WTC11 (cell line): ENCODE data around the gene PLIN1. TPM values are rescaled to one million over a fixed set of nuclear protein-coding genes. Genes with fewer than 3 reads are reported as not detected.

Experiments used
- ATAC-seq: fragments of 200-7000 bp; cut with Tn5 transposase; 2 replicates; pipeline ENCODE4 v1.10.0; 2021; ENCODE audit warnings: mild to moderate bottlenecking, moderate library complexity
- CTCF ChIA-PET: fragments of 300-600 bp; sonication (Branson Sonifier 250); formaldehyde crosslinking; loops from one replicate; lab custom pipeline; 2021; ENCODE audit warnings: antibody characterized with exemption; lab: Charles Lee
- POLR2A ChIA-PET: fragments of 350-600 bp; sonication (Branson Sonifier 250); formaldehyde crosslinking; loops from one replicate; lab custom pipeline; 2021; ENCODE audit warnings: antibody characterized with exemption; lab: Charles Lee
- DNase-seq: peaks from one replicate; pipeline ENCODE4 v3.0.0; 2021; ENCODE audit warnings: low spot score
- H3K27ac Mint-ChIP-seq: 2 replicates; pipeline ENCODE4 v1.8.0; 2021; ENCODE audit warnings: mixed read lengths
- H3K27me3 Mint-ChIP-seq: 2 replicates; pipeline ENCODE4 v1.8.0; 2021; ENCODE audit warnings: low read depth, mild to moderate bottlenecking, moderate library complexity, mixed read lengths
- H3K36me3 Mint-ChIP-seq: 2 replicates; pipeline ENCODE4 v1.8.0; 2021; ENCODE audit warnings: mixed read lengths
- H3K4me1 Mint-ChIP-seq: 2 replicates; pipeline ENCODE4 v1.8.0; 2022; ENCODE audit warnings: mixed read lengths
- H3K4me3 Mint-ChIP-seq: 2 replicates; pipeline ENCODE4 v1.8.0; 2021; ENCODE audit warnings: mild to moderate bottlenecking, moderate library complexity, mixed read lengths
- H3K9me3 Mint-ChIP-seq: 2 replicates; pipeline ENCODE4 v1.8.0; 2021; ENCODE audit warnings: mixed read lengths
- CREM ChIP-seq: sonication (generic); formaldehyde crosslinking; IDR thresholded peaks from 2 replicates; pipeline ENCODE4 v1.8.1; 2022; ENCODE audit warnings: mild to moderate bottlenecking, missing genetic modification reagents, moderate library complexity
- ELF4 ChIP-seq: sonication (generic); formaldehyde crosslinking; IDR thresholded peaks from 2 replicates; pipeline ENCODE4 v1.8.1; 2022; ENCODE audit warnings: low read depth, mild to moderate bottlenecking, moderate library complexity, missing genetic modification reagents
- EMX1 ChIP-seq: fragments of 250-450 bp; sonication (Bioruptor Pico); IDR thresholded peaks from 2 replicates; pipeline ENCODE4 v1.8.0; 2021; ENCODE audit warnings: mild to moderate bottlenecking
- ESRRA ChIP-seq: sonication (generic); formaldehyde crosslinking; IDR thresholded peaks from 2 replicates; pipeline ENCODE4 v1.8.1; 2022; ENCODE audit warnings: mild to moderate bottlenecking, missing genetic modification reagents, borderline replicate concordance
- JAZF1 ChIP-seq: fragments of 250-450 bp; sonication (Bioruptor Pico); IDR thresholded peaks from 2 replicates; pipeline ENCODE4 v1.9.0; 2021; ENCODE audit warnings: moderate library complexity, mild to moderate bottlenecking, inconsistent platforms
- JUN ChIP-seq: sonication (generic); formaldehyde crosslinking; IDR thresholded peaks from 2 replicates; pipeline ENCODE4 v1.8.0; 2023; ENCODE audit warnings: mild to moderate bottlenecking, missing genetic modification reagents
- NFE2L1 ChIP-seq: sonication (generic); formaldehyde crosslinking; IDR thresholded peaks from 2 replicates; pipeline ENCODE4 v1.8.1; 2023; ENCODE audit warnings: missing genetic modification reagents
- OVOL2 ChIP-seq: fragments of 250-450 bp; sonication (Bioruptor Pico); IDR thresholded peaks from 2 replicates; pipeline ENCODE4 v1.9.0; 2021; ENCODE audit warnings: mild to moderate bottlenecking, borderline replicate concordance
- PRRX2 ChIP-seq: fragments of 250-450 bp; sonication (Bioruptor Pico); IDR thresholded peaks from 2 replicates; pipeline ENCODE4 v1.8.0; 2021; ENCODE audit warnings: mild to moderate bottlenecking
- ZNF416 ChIP-seq: fragments of 250-450 bp; sonication (Bioruptor Pico); IDR thresholded peaks from 2 replicates; pipeline ENCODE4 v1.9.0; 2021; ENCODE audit warnings: mild to moderate bottlenecking, inconsistent platforms
- total RNA-seq: library from RNA; stranded (reverse); gene quantifications from 3 replicates; pipeline ENCODE4 v1.2.3, GENCODE V29; 2021
- TF ChIP-seq, protein P1 (sequence below): sonication (generic); formaldehyde crosslinking; IDR thresholded peaks from 2 replicates; pipeline ENCODE4 v1.8.1; 2022; ENCODE audit warnings: low read depth, missing genetic modification reagents, borderline replicate concordance
- TF ChIP-seq, protein P2 (sequence below): sonication (generic); formaldehyde crosslinking; IDR thresholded peaks from 2 replicates; pipeline ENCODE4 v1.8.1; 2022; ENCODE audit warnings: mild to moderate bottlenecking, missing genetic modification reagents, moderate library complexity, borderline replicate concordance
- TF ChIP-seq, protein P3 (sequence below): fragments of 250-450 bp; sonication (Bioruptor Pico); IDR thresholded peaks from 2 replicates; pipeline ENCODE4 v1.9.0; 2021; ENCODE audit warnings: mild to moderate bottlenecking
- TF ChIP-seq, protein P4 (sequence below): sonication (generic); formaldehyde crosslinking; IDR thresholded peaks from 2 replicates; pipeline ENCODE4 v1.8.0; 2022; ENCODE audit warnings: mild to moderate bottlenecking, missing genetic modification reagents
- TF ChIP-seq, protein P5 (sequence below): sonication (generic); formaldehyde crosslinking; IDR thresholded peaks from 2 replicates; pipeline ENCODE4 v1.8.1; 2023; ENCODE audit warnings: mild to moderate bottlenecking, moderate library complexity, missing genetic modification reagents
- TF ChIP-seq, protein P6 (sequence below): sonication (generic); formaldehyde crosslinking; IDR thresholded peaks from 2 replicates; pipeline ENCODE4 v1.8.0; 2023; ENCODE audit warnings: missing genetic modification reagents

PLIN1 gene
- total RNA-seq, 1 experiment from 2014 or later, result 0.70 TPM

DNA sequence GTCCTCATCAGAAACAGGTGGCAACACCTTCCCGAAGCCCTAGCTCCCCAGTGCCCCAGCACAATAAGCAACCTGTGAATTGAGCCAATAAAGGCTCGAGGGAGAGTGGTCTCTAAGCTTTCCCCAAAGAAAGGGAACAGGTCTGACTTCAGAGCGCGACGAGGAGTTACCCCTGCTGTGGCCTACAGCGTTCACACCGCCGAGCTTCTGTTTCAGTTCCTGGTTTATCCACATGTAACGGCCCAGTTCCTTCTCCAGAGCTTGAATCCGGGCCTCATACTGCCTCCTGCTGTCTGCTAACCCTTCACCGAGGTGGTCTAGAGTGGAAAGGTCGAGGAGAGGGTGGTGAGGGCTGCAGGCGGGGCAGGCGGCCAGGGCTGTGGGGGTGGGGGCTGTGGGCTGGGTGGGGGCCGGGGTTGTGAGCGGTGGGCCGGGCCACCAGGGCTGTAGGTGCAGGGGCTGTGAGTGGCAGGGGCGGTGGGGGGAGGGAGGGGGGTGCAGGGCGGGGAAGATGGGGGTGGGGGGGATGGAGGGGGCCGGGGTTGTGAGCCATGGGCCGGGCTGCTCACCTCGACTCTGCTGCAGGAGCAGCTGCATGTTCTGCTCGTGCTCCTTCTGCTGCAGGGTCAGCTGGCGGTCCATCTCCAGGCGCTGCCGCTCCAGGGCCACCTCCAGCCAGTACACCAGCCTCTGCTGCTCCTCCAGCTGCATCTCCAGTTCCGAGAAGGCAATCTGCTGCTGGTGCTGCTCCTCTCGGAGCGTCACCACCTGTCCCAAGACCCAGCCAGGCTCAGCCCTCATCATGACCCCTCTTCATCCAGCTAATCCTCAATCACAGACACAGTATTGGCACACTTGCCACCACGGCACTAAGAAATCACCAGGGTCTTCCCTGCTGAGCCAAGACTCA lies 50.1 kb downstream of the PLIN1 start:
- DNase-seq (no peak), ATAC-seq (no peak; the same call in 1 of the 2 replicates)
- peaks cover 92% of the 10 kb centered on the region for H3K36me3 Mint-ChIP-seq
- 0 out of 2 replicates have a peak overlapping the region, but pooled peaks have one; percentile 71 for H3K27ac Mint-ChIP-seq
- H3K4me3 Mint-ChIP-seq, result no peak overlapping the region
- POLR2A ChIA-PET, result no interaction called here
- H3K9me3 Mint-ChIP-seq, result peaks cover 12% of the 10 kb centered on the region; the same call in 1 of the 2 replicates
- H3K4me1 Mint-ChIP-seq, result no peaks in the 10 kb centered on the region
- H3K27me3 Mint-ChIP-seq, result peaks cover 4% of the 10 kb centered on the region
- TF ChIP-seq OVOL2, result no peak
- TF ChIP-seq, protein P1, sequence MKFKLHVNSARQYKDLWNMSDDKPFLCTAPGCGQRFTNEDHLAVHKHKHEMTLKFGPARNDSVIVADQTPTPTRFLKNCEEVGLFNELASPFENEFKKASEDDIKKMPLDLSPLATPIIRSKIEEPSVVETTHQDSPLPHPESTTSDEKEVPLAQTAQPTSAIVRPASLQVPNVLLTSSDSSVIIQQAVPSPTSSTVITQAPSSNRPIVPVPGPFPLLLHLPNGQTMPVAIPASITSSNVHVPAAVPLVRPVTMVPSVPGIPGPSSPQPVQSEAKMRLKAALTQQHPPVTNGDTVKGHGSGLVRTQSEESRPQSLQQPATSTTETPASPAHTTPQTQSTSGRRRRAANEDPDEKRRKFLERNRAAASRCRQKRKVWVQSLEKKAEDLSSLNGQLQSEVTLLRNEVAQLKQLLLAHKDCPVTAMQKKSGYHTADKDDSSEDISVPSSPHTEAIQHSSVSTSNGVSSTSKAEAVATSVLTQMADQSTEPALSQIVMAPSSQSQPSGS (CRISPR knock-in tag), result no peak
- TF ChIP-seq, protein P2, sequence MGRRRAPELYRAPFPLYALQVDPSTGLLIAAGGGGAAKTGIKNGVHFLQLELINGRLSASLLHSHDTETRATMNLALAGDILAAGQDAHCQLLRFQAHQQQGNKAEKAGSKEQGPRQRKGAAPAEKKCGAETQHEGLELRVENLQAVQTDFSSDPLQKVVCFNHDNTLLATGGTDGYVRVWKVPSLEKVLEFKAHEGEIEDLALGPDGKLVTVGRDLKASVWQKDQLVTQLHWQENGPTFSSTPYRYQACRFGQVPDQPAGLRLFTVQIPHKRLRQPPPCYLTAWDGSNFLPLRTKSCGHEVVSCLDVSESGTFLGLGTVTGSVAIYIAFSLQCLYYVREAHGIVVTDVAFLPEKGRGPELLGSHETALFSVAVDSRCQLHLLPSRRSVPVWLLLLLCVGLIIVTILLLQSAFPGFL (CRISPR knock-in tag), result no peak
- TF ChIP-seq JAZF1, result no peak
- TF ChIP-seq, protein P3, sequence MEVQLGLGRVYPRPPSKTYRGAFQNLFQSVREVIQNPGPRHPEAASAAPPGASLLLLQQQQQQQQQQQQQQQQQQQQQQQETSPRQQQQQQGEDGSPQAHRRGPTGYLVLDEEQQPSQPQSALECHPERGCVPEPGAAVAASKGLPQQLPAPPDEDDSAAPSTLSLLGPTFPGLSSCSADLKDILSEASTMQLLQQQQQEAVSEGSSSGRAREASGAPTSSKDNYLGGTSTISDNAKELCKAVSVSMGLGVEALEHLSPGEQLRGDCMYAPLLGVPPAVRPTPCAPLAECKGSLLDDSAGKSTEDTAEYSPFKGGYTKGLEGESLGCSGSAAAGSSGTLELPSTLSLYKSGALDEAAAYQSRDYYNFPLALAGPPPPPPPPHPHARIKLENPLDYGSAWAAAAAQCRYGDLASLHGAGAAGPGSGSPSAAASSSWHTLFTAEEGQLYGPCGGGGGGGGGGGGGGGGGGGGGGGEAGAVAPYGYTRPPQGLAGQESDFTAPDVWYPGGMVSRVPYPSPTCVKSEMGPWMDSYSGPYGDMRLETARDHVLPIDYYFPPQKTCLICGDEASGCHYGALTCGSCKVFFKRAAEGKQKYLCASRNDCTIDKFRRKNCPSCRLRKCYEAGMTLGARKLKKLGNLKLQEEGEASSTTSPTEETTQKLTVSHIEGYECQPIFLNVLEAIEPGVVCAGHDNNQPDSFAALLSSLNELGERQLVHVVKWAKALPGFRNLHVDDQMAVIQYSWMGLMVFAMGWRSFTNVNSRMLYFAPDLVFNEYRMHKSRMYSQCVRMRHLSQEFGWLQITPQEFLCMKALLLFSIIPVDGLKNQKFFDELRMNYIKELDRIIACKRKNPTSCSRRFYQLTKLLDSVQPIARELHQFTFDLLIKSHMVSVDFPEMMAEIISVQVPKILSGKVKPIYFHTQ (CRISPR knock-in tag), result no peak
- TF ChIP-seq, protein P4, sequence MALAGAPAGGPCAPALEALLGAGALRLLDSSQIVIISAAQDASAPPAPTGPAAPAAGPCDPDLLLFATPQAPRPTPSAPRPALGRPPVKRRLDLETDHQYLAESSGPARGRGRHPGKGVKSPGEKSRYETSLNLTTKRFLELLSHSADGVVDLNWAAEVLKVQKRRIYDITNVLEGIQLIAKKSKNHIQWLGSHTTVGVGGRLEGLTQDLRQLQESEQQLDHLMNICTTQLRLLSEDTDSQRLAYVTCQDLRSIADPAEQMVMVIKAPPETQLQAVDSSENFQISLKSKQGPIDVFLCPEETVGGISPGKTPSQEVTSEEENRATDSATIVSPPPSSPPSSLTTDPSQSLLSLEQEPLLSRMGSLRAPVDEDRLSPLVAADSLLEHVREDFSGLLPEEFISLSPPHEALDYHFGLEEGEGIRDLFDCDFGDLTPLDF (CRISPR knock-in tag), result no peak
- TF ChIP-seq JUN, result no peak
- no peak for TF ChIP-seq ZNF416
- TF ChIP-seq ESRRA (CRISPR knock-in tag), result no peak
- no peak for TF ChIP-seq ELF4 (CRISPR knock-in tag)
- no peak for TF ChIP-seq PRRX2 (CRISPR knock-in tag)
- TF ChIP-seq EMX1, result no peak
- TF ChIP-seq, protein P5, sequence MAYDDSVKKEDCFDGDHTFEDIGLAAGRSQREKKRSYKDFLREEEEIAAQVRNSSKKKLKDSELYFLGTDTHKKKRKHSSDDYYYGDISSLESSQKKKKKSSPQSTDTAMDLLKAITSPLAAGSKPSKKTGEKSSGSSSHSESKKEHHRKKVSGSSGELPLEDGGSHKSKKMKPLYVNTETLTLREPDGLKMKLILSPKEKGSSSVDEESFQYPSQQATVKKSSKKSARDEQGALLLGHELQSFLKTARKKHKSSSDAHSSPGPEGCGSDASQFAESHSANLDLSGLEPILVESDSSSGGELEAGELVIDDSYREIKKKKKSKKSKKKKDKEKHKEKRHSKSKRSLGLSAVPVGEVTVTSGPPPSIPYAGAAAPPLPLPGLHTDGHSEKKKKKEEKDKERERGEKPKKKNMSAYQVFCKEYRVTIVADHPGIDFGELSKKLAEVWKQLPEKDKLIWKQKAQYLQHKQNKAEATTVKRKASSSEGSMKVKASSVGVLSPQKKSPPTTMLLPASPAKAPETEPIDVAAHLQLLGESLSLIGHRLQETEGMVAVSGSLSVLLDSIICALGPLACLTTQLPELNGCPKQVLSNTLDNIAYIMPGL (CRISPR knock-in tag), result no peak
- TF ChIP-seq, all 79 proteins: peak for 0
- CTCF ChIA-PET, result interaction anchor here (0.6 to 2.3 kb wide), 5 partner anchors 18 to 270 kb away, joined by 3 to 11 read pairs (median 3); partner anchors contain the start of gene TICRR

DNA sequence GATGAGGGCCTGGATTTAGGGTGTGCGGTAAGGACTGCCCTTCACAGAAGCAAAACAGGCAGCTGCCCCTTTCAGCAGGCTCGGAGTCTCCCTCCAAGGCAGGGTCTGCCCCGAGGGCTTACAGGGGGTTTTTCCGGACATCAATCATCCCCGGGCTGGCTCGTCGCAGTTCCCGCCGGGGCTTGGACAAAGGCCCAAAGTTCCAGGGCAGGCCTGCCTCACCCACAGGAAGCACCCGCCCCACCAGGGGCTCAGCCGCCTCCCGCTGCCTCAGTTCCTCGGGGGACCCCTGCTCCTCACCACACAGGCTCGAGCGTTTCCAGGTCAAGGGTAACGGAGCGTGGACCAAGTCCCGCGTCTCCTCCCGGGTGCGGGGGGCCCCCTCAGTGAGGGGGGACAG lies 50.9 kb downstream of the PLIN1 start:
- Mint-ChIP-seq H3K27ac (no peak overlapping the region), H3K9me3 (peaks cover 7% of the 10 kb centered on the region; the same call in 1 of the 2 replicates), H3K27me3 (no peaks in the 10 kb centered on the region), H3K4me1 (no peaks in the 10 kb centered on the region), H3K36me3 (peaks cover 92% of the 10 kb centered on the region)
- ChIA-PET CTCF (interaction anchor here (0.7 to 2.3 kb wide), 3 partner anchors 18 to 136 kb away, joined by 3 to 11 read pairs (median 3); partner anchors contain the start of gene TICRR), POLR2A (no interaction called here)
- DNase-seq (no peak), ATAC-seq (no peak)
- TF ChIP-seq CREM (CRISPR knock-in tag), result no peak
- no peak for TF ChIP-seq NFE2L1 (CRISPR knock-in tag)
- TF ChIP-seq, protein P6, sequence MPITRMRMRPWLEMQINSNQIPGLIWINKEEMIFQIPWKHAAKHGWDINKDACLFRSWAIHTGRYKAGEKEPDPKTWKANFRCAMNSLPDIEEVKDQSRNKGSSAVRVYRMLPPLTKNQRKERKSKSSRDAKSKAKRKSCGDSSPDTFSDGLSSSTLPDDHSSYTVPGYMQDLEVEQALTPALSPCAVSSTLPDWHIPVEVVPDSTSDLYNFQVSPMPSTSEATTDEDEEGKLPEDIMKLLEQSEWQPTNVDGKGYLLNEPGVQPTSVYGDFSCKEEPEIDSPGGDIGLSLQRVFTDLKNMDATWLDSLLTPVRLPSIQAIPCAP (CRISPR knock-in tag), result no peak
- TF ChIP-seq, all 79 proteins: peak for 0
- no peak overlapping the region for H3K4me3 Mint-ChIP-seq
